HepG2 (cell line): ENCODE results near the gene TBX21. TPM values are rescaled to one million over a fixed set of nuclear protein-coding genes. Genes with fewer than 3 reads are reported as not detected.
A peak's percentile ranks its signal among the peaks of the same experiment; 100 is the strongest.

Experiments
- BCL6 ChIP-seq: IDR thresholded peaks from 2 replicates; pipeline ENCODE4 v1.6.1; 2016; ENCODE audit warnings: missing genetic modification reagents, missing compliant biosample characterization
- CHD4 ChIP-seq: fragments of 200-600 bp; sonication (generic); IDR thresholded peaks from 2 replicates; pipeline ENCODE4 v1.7.0; 2017; ENCODE audit warnings: mild to moderate bottlenecking, low read length, borderline replicate concordance
- CREM ChIP-seq, 2 experiments: sonication (generic) in 1 of 2; formaldehyde crosslinking in 1 of 2; IDR thresholded peaks; 2 replicates each; pipeline versions ENCODE4 v1.4.0 to v1.6.1; 2016 to 2020; ENCODE audit warnings: antibody characterized with exemption in 1 of 2, mild to moderate bottlenecking in 1 of 2, missing genetic modification reagents in 1 of 2
- JDP2 ChIP-seq: sonication (generic); formaldehyde crosslinking; IDR thresholded peaks from 2 replicates; pipeline ENCODE4 v1.8.1; 2022; ENCODE audit warnings: missing genetic modification reagents, borderline replicate concordance
- NCOA2 ChIP-seq: sonication (generic); formaldehyde crosslinking; IDR thresholded peaks from 2 replicates; pipeline ENCODE4 v1.8.0; 2022; ENCODE audit warnings: inconsistent platforms
- TEAD3 ChIP-seq: optimal IDR thresholded peaks from 2 replicates; pipeline ENCODE3; 2016; ENCODE audit warnings: borderline replicate concordance
- ZBTB8A ChIP-seq: sonication (generic); formaldehyde crosslinking; IDR thresholded peaks from 2 replicates; pipeline ENCODE4 v1.4.0; 2020; ENCODE audit warnings: mild to moderate bottlenecking, low read depth, missing genetic modification reagents, borderline replicate concordance
- ZNF326 ChIP-seq: sonication (generic); formaldehyde crosslinking; IDR thresholded peaks from 2 replicates; pipeline ENCODE4 v1.4.0; 2020; ENCODE audit warnings: missing genetic modification reagents, borderline replicate concordance
- ZNF446 ChIP-seq: sonication (generic); formaldehyde crosslinking; IDR thresholded peaks from 2 replicates; pipeline ENCODE4 v1.5.0; 2020; ENCODE audit warnings: mild to moderate bottlenecking, missing genetic modification reagents
- polyA plus RNA-seq, 8 experiments: library from polyadenylated mRNA; depleted of rRNA in 3 of 8; stranded (reverse) in 7 of 8; unstranded in 1 of 8; fragments of >200 nt; fragmentation: Illumina TruSeq in 4 of 8; extraction: Trizol in 4 of 8; gene quantifications; 2 replicates each; pipeline versions ENCODE4 v1.2.1 to v1.2.3, GENCODE V29; 2011 to 2016; ENCODE audit warnings: low read depth in 4 of 8, missing spikeins in 1 of 8, mixed read lengths in 1 of 8; ENCODE audit not compliant: insufficient read depth in 1 of 8
- total RNA-seq, 5 experiments: library from RNA; depleted of rRNA; stranded (reverse); fragments of >200 nt; fragmentation: Illumina TruSeq; extraction: Trizol; gene quantifications; 2 replicates each; pipeline ENCODE4 v1.2.3, GENCODE V29; 2016; ENCODE audit warnings: low read depth in 1 of 5
- TF ChIP-seq, protein P1 (sequence below), 2 experiments: sonication (generic) in 1 of 2; formaldehyde crosslinking in 1 of 2; IDR thresholded peaks; 2 replicates each; pipeline versions ENCODE4 v1.4.0 to v1.6.1; 2018 to 2020; ENCODE audit warnings: missing genetic modification reagents in 2 of 2, borderline replicate concordance in 1 of 2, low read depth in 1 of 2, mild to moderate bottlenecking in 1 of 2, missing biosample characterization in 1 of 2
- TF ChIP-seq, protein P2 (sequence below): IDR thresholded peaks from 2 replicates; pipeline ENCODE4 v1.6.1; 2016; ENCODE audit warnings: mild to moderate bottlenecking, missing biosample characterization, missing genetic modification reagents
- TF ChIP-seq, protein P3 (sequence below): sonication (generic); formaldehyde crosslinking; IDR thresholded peaks from 2 replicates; pipeline ENCODE4 v1.5.0; 2020; ENCODE audit warnings: mild to moderate bottlenecking, missing genetic modification reagents, moderate library complexity

The TBX21 gene
- total and polyA plus RNA-seq, 2 of the 13 experiments (the other 11 are each of a cell fraction or from before 2014, with no cell fraction given): not detected

DNA sequence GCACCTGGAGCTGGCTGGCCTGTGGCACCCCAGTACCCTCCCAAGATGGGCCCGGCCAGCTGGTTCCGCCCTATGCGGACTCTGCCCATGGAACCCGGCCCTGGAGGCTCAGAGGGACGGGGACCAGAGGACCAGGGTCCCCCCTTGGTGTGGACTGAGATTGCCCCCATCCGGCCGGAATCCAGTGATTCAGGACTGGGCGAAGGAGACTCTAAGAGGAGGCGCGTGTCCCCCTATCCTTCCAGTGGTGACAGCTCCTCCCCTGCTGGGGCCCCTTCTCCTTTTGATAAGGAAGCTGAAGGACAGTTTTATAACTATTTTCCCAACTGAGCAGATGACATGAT, 12.0 kb downstream of the TBX21 start (continued):
- TF ChIP-seq, protein P1, sequence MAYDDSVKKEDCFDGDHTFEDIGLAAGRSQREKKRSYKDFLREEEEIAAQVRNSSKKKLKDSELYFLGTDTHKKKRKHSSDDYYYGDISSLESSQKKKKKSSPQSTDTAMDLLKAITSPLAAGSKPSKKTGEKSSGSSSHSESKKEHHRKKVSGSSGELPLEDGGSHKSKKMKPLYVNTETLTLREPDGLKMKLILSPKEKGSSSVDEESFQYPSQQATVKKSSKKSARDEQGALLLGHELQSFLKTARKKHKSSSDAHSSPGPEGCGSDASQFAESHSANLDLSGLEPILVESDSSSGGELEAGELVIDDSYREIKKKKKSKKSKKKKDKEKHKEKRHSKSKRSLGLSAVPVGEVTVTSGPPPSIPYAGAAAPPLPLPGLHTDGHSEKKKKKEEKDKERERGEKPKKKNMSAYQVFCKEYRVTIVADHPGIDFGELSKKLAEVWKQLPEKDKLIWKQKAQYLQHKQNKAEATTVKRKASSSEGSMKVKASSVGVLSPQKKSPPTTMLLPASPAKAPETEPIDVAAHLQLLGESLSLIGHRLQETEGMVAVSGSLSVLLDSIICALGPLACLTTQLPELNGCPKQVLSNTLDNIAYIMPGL (CRISPR knock-in tag; IDR thresholded peaks at IDR 0.05; ENCODE audit: borderline replicate concordance in 1 of 2, low read depth in 1 of 2): no peak
- no peak for TF ChIP-seq ZNF326 (CRISPR knock-in tag)
- TF ChIP-seq, protein P2, sequence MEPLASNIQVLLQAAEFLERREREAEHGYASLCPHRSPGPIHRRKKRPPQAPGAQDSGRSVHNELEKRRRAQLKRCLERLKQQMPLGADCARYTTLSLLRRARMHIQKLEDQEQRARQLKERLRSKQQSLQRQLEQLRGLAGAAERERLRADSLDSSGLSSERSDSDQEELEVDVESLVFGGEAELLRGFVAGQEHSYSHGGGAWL: no peak
- no peak for TF ChIP-seq CHD4
- TF ChIP-seq TEAD3 (CRISPR knock-in tag): peak; percentile 62
- TF ChIP-seq BCL6: no peak
- TF ChIP-seq, protein P3, sequence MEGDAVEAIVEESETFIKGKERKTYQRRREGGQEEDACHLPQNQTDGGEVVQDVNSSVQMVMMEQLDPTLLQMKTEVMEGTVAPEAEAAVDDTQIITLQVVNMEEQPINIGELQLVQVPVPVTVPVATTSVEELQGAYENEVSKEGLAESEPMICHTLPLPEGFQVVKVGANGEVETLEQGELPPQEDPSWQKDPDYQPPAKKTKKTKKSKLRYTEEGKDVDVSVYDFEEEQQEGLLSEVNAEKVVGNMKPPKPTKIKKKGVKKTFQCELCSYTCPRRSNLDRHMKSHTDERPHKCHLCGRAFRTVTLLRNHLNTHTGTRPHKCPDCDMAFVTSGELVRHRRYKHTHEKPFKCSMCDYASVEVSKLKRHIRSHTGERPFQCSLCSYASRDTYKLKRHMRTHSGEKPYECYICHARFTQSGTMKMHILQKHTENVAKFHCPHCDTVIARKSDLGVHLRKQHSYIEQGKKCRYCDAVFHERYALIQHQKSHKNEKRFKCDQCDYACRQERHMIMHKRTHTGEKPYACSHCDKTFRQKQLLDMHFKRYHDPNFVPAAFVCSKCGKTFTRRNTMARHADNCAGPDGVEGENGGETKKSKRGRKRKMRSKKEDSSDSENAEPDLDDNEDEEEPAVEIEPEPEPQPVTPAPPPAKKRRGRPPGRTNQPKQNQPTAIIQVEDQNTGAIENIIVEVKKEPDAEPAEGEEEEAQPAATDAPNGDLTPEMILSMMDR: peak; percentile 57
- TF ChIP-seq JDP2 (CRISPR knock-in tag): no peak
- no peak for TF ChIP-seq CREM (IDR thresholded peaks at IDR 0.05)
- TF ChIP-seq CREM (CRISPR knock-in tag; IDR thresholded peaks at IDR 0.05): no peak
- no peak for TF ChIP-seq ZNF446 (CRISPR knock-in tag)
- TF ChIP-seq ZBTB8A (CRISPR knock-in tag): no peak
- TF ChIP-seq NCOA2: no peak
